ENCODE results near the gene LGI4.

LGI4 gene

GRCh38 chr19:35084509-35084762 is 50.4 kb downstream of the LGI4 start:
- no peak for DNase-seq

GRCh38 chr19:35083691-35084508 is 51.0 kb downstream of the LGI4 start:
- DNase-seq, result no peak

GRCh38 chr19:35081201-35081600 is 53.7 kb downstream of the LGI4 start:
- DNase-seq, result no peak

DNA sequence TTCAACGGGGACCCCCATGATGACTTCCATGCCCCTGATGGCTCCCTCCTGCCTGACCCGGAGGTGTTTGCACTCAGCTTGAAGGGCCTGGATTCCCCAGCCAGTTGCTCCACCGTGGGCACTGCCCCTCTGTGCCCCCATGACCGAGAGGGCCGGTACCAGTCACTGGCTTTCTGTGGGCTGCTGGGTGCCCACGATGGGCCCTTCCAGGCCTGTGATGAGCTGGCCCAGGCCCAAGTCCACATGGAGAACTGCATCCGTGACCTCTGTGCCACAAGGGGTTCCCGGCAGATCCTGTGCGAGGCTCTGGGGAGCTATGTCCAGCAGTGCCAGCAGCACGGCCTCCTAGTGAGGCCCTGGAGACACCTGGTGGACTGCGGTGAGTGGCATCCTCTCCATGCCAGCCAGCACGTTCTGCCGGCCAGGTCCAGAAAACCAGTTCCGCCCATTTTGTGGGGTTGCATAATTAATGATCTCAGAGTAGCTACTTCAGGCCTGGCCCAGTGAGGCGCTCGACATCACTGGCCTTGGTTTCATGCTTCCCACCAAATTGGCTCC is 54.2 kb downstream of the LGI4 start:
- DNase-seq, result no peak

DNA sequence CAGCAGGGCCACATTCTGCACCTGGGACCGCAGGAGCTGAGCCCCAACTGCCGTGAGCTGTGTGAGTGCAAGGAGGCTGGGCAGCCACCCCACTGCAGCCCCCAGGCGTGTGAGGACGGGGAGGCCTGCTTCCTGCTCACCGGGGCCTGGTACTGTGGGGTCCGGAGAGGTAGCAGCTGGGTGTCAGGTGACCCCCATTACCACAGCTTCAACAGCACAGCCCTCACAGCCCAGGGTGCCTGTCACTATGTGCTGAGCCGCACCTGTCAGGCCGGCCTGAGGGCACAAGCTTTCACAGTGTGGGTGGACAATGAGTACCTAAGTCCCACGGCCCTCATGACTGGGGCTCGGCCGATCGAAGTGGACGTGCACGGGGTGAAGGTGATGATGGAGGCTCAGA is 55.0 kb downstream of the LGI4 start:
- DNase-seq, result no peak

DNA sequence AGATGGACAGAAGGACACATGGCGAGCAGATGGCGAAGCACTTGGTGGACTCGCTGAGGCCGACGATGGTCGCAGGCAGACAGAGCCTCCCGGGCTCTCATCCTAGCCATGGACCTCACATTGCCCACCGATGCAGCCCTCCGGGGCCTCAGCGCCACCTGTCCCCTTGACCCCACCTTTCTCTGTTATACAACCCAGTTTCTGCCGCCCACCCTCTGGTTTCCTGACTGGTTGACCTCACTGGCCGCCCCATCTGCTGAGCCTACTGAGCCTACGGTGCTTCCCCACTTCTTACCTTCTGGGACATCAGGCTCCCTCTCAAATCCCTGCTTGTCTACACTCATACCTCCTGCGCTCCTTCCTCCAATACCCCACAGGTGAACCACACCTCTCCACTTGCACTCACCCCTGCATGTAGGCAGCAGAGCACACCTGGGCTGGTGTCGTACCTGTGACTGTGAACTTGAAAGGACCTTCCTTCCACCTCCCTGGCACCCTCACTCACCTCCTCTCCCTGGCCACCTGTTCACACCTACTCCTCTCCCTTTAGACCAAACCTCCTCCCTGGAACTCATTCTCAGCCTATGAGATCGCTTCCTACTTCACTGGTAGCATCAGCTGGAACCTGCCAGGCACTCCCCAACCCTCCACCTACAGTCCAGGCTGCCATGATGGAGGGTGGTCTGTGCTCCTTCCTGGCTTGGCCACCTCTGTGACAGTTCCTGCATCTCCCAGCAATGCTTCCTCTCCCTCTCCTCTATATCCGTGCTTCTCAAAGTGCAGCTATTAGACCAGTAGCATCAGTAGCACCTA is 57.2 kb downstream of the LGI4 start:
- no peak for DNase-seq

DNA sequence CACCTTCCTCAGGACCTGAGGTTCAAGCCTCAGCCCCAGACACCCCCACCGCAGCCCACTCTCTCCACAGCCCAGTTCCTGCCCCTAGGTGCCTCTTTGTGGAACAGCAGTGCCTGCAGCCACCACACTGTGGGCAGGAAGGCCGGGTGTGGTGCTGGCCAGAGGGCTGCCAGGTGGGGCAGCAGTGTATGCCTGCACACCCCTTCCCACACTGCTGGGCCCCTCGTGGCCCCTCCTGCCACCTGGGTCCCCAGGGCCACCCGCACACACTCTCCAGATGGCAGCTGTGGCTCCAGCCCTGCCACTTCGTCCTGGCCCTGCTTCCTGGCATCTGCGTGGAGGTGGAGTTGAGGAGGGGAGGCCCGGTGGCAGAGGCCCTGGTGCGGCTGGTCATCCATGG is 58.2 kb downstream of the LGI4 start:
- DNase-seq, result no peak

DNA sequence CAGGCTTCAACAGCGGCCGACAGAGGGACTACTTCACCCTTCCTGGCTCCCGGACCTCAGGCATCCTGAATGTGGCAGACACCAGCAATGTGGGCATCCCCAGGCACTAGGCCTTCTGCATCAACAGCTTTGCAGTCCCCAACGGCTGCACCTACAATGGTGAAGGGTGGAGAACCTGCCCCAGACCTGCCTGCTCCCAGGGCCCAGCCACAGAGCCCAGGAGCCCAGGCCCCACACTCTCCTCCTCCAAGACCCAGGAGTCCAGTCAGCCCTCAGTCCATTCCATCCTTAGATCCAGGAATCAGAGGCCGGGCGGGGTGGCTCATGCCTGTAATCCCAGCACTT is 58.9 kb downstream of the LGI4 start:
- no peak for DNase-seq

DNA sequence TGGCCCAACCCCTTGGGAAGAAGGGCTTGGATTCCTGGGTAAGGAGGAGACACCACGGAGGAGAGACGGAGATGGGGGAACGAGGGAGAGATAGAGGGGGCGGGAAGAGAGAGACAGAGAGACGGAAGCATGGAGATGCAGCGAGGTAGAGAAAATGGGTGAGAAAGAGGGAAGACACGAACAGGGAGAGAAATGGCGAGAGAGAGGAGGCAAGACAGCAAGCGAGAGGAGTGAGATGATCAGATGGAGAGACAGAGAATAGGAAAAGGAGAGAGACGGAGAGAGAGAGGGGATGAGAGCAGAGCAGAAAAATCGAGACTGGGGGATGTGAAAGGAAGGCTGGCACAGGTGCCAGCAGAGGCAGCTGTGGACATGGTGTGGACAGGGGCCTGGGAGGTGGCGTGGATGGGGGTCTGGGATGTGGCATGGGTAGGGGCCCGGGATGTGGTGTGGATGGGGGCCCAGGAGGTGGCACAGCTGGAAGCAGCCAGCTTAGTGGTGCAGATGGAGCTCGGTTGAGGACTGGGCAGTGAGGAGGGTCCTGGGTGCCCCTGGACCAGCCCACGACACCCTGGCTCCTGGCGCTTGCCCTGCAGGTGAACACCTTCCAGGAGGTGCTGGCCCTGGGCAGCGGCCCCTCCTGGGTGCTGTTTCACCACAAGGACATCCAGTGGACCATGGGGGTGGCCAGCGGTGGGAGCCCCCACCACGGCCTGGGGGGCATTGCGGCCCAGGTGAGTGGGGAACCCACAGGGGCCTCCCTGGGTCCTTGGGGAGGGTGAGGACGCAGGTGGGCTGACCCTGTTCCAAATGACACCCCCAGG is 59.4 kb downstream of the LGI4 start:
- DNase-seq, result no peak

Measured in NCI-H82 (cell line).